Measurements from ENCODE around the gene DAPP1.

DAPP1 gene

DNA sequence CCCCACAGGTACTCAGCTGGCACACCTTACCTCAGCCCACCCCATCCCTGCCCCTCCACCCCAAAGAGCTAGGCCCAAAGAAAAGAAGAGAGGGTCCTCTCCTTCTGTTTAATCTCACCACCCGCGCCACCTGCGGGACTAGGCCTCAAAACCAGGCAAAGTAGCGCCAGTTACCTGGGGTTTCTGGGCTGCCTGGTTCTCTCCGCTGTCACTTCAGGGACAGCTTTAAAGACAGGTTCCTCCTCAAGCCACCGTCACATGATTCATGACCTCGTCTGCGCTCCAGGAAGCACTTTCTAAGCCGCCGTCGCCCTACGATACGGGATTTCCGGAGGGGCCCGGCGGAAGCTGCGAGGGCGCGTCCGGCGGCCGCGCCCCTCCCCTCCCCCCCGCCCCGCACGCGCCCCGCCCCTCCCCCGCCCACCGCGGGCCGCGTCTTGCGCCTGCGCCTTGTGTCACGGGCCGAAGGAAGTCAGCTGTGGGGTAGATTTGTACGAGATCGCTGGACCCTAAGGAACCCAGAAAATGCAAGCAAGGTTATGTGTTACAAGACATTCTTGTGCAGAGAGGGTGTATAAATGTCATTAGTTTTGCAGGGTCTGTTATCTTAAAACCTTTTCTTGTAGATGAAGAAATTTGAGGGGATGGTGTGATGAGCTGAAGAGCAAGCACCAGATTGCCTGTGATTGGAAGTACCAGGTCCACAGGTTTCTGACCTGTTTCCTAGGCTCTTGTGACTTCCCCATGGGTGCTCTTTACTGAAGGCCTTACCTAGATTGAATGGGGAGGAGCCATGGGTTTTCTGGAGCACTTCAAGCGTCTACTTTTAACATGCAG, 77.8 kb downstream of the DAPP1 start, which contains the start of gene LAMTOR3:
LAMTOR3 (minus strand) TSS at position 267 of the 837 bp plus-strand sequence. CDS start 464 bp downstream, outside the sequence.
- TF ChIP-seq, protein P1, sequence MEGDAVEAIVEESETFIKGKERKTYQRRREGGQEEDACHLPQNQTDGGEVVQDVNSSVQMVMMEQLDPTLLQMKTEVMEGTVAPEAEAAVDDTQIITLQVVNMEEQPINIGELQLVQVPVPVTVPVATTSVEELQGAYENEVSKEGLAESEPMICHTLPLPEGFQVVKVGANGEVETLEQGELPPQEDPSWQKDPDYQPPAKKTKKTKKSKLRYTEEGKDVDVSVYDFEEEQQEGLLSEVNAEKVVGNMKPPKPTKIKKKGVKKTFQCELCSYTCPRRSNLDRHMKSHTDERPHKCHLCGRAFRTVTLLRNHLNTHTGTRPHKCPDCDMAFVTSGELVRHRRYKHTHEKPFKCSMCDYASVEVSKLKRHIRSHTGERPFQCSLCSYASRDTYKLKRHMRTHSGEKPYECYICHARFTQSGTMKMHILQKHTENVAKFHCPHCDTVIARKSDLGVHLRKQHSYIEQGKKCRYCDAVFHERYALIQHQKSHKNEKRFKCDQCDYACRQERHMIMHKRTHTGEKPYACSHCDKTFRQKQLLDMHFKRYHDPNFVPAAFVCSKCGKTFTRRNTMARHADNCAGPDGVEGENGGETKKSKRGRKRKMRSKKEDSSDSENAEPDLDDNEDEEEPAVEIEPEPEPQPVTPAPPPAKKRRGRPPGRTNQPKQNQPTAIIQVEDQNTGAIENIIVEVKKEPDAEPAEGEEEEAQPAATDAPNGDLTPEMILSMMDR (IDR thresholded peaks at IDR 0.05; ENCODE audit: extremely low read depth, missing control alignments) = no peak
- DNase-seq (ENCODE audit: low spot score) = peak; percentile 93

DNA sequence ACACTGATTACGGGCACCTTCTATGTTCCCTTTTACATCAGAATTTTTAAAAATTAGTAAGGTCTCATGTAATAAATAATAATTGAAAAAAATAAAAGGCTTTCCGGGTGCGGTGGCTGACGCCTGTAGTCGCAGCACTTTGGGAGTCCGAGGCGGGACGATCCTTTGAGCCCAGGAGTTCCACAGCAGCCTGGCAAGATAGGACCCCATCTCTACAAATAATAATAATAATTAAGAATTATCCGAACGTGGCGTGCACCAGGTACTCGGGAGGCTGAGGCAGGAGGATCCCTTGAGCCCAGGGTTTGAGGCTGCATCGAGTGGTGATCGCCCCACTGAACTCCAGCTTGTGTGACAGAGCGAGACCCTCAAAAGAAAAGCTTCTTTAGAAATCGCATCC, 78.4 kb downstream of the DAPP1 start:
- DNase-seq (ENCODE audit: low spot score) = no peak
- TF ChIP-seq, protein P1 (IDR thresholded peaks at IDR 0.05; ENCODE audit: extremely low read depth, missing control alignments) = no peak

GRCh38 chr4:99915449-99915848, 98.8 kb downstream of the DAPP1 start:
- DNase-seq (ENCODE audit: low spot score) = no peak
- TF ChIP-seq, protein P1 (IDR thresholded peaks at IDR 0.05; ENCODE audit: extremely low read depth, missing control alignments) = no peak

- DNase-seq (ENCODE audit: low spot score) = no peak
- TF ChIP-seq, protein P1 (IDR thresholded peaks at IDR 0.05; ENCODE audit: extremely low read depth, missing control alignments) = no peak
Observed at GRCh38 chr4:99917575-99917974, 100.9 kb downstream of the DAPP1 start.

- TF ChIP-seq, protein P1 (IDR thresholded peaks at IDR 0.05; ENCODE audit: extremely low read depth, missing control alignments) = no peak
- DNase-seq (ENCODE audit: low spot score) = no peak
Observed at GRCh38 chr4:99918656-99919055, 102.0 kb downstream of the DAPP1 start.
